22Rv1 (cell line): ENCODE data around the gene FCHSD1.
A peak's percentile ranks its signal among the peaks of the same experiment; 100 is the strongest.

Experiments
- H3K27ac ChIP-seq: fragments of 450-650 bp; 2 replicates; pipeline ENCODE4 v1.5.1; 2017
- CTCF ChIP-seq: fragments of 450-650 bp; IDR thresholded peaks from 2 replicates; pipeline ENCODE4 v1.5.1; 2017; ENCODE audit warnings: mild to moderate bottlenecking
- ZFX ChIP-seq: fragments of 450-650 bp; IDR thresholded peaks from 2 replicates; pipeline ENCODE4 v1.6.1; 2017; ENCODE audit warnings: antibody characterized with exemption, borderline replicate concordance

The FCHSD1 gene

GRCh38 chr5:141605523-141606277, 45.5 kb downstream of the FCHSD1 start:
- H3K27ac ChIP-seq, result no peak overlapping the region
- TF ChIP-seq ZFX, result no peak
- no peak for TF ChIP-seq CTCF

GRCh38 chr5:141603923-141604717, 47.1 kb downstream of the FCHSD1 start:
- no peak overlapping the region for H3K27ac ChIP-seq
- TF ChIP-seq ZFX, result no peak

GRCh38 chr5:141602606-141603005, 48.6 kb downstream of the FCHSD1 start:
- H3K27ac ChIP-seq, result no peak overlapping the region
- TF ChIP-seq CTCF (no peak), ZFX (no peak)

- TF ChIP-seq ZFX (no peak), CTCF (no peak)
- H3K27ac ChIP-seq, result peak overlapping the region; percentile 5; the same call in 1 of the 2 replicates
Measured at GRCh38 chr5:141598391-141599345, 52.5 kb downstream of the FCHSD1 start.

GRCh38 chr5:141597814-141598213, 53.4 kb downstream of the FCHSD1 start:
- TF ChIP-seq ZFX (no peak), CTCF (no peak)
- no peak overlapping the region for H3K27ac ChIP-seq

GRCh38 chr5:141597394-141597793, 53.8 kb downstream of the FCHSD1 start:
- no peak overlapping the region for H3K27ac ChIP-seq
- TF ChIP-seq CTCF (no peak), ZFX (no peak)

- no peak for TF ChIP-seq ZFX
- TF ChIP-seq CTCF, result no peak
- no peak overlapping the region for H3K27ac ChIP-seq
Measured at GRCh38 chr5:141596867-141597266, 54.4 kb downstream of the FCHSD1 start.
